ENCODE data around the gene MXRA7. TPM values are rescaled to one million over a fixed set of nuclear protein-coding genes. Genes with fewer than 3 reads are reported as not detected.
"Not testable (repeated sequence)": the region's sequence is repeated elsewhere in the genome, so short reads cannot be mapped to it uniquely, and the experiment has no call there.

MXRA7 gene
- total RNA-seq, 2 experiments from 2014 or later, result 8.4 to 8.6 TPM

DNA sequence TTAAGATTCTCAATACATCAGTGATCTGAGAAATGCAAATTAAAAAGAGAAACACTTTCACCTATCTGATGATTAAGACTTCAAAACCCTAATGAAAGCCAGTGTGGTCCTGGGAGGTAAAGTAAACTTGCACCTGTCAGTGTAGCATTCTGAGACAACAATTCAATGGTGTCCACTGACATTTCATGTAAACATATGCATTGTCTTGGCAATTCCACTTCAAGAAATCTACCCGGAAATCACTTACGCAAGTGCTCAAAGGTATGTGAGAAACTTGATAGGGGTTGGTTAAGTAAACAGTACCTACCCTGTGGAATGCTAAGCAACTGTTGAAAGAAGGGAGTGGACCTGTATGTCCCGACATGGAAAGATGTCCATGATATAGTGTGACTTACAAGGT lies 69.3 kb downstream of the MXRA7 start:
- TF ChIP-seq, protein P1, sequence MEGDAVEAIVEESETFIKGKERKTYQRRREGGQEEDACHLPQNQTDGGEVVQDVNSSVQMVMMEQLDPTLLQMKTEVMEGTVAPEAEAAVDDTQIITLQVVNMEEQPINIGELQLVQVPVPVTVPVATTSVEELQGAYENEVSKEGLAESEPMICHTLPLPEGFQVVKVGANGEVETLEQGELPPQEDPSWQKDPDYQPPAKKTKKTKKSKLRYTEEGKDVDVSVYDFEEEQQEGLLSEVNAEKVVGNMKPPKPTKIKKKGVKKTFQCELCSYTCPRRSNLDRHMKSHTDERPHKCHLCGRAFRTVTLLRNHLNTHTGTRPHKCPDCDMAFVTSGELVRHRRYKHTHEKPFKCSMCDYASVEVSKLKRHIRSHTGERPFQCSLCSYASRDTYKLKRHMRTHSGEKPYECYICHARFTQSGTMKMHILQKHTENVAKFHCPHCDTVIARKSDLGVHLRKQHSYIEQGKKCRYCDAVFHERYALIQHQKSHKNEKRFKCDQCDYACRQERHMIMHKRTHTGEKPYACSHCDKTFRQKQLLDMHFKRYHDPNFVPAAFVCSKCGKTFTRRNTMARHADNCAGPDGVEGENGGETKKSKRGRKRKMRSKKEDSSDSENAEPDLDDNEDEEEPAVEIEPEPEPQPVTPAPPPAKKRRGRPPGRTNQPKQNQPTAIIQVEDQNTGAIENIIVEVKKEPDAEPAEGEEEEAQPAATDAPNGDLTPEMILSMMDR (IDR thresholded peaks at IDR 0.05), result no peak
- Mint-ChIP-seq H3K36me3 (ENCODE audit: low read depth) (no peaks in the 10 kb centered on the region), H3K27me3 (no peaks in the 10 kb centered on the region), H3K4me1 (ENCODE audit: low read depth) (peaks cover 10% of the 10 kb centered on the region), H3K9me3 (peaks cover 4% of the 10 kb centered on the region), H3K4me3 (no peak overlapping the region), H3K27ac (no peak overlapping the region)
- no peak for DNase-seq
- intact Hi-C loops (cut with micrococcal nuclease), result no loop called here
- ATAC-seq, result no peak
- ChIA-PET POLR2A (interaction anchor here (0.7 kb wide), 1 partner anchor 273 kb away, joined by 3 read pairs; no protein-coding TSS in a partner anchor), CTCF (interaction anchor here (1.6 to 2.2 kb wide), 2 partner anchors 17 to 40 kb away, joined by 4 to 9 read pairs; no protein-coding TSS in a partner anchor)

DNA sequence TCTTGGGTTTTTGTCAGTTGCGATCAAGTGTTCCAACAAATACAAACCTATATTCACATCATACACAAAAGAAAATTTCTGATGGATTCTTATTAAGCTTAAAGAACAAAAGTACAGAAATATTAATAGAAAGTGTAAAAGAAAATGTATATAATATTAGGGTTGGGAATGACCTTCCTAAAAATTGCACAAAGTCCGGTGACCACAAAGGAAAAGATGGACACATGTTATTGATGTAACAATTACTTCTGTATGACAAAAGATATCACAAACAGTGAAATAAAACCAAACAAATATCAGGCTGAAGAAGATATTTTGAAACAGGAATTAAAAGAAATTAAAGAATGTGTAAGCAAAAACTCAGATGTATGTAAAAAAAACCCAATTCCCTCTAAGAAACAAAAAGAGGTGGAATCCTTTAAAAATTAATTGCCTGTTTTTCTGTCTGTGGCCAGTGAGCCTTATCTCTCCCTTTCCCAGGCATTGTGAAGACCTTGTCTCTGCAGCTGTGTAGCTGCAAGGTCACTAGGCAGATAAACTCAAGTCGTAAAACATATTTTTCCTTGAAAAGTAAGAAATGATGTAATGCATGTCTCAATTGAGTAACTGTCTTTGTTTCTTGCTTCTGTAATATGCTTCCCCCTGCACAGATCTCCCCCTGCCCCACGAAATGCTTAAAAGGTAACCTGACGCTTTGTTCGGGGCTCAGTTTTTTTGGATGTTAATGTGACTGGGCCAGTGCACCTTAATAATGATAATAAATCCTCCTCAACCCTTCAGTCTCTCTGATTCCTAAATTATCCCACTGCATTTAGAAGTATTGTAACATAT lies 70.0 kb downstream of the MXRA7 start:
- no peaks in the 10 kb centered on the region for H3K27me3 Mint-ChIP-seq
- no peaks in the 10 kb centered on the region for H3K9me3 Mint-ChIP-seq
- no peak overlapping the region for H3K27ac Mint-ChIP-seq
- no peaks in the 10 kb centered on the region for H3K36me3 Mint-ChIP-seq (ENCODE audit: low read depth)
- TF ChIP-seq, protein P1 (IDR thresholded peaks at IDR 0.05), result no peak
- ATAC-seq, result no peak
- CTCF ChIA-PET, result interaction anchor here (1.6 to 2.2 kb wide), 2 partner anchors 17 to 40 kb away, joined by 4 to 9 read pairs; no protein-coding TSS in a partner anchor
- intact Hi-C loops (cut with micrococcal nuclease), result no loop called here
- POLR2A ChIA-PET, result interaction anchor here (0.7 kb wide), 1 partner anchor 274 kb away, joined by 3 read pairs; no protein-coding TSS in a partner anchor
- DNase-seq, result no peak
- H3K4me3 Mint-ChIP-seq, result no peak overlapping the region
- H3K4me1 Mint-ChIP-seq (ENCODE audit: low read depth), result peaks cover 10% of the 10 kb centered on the region

DNA sequence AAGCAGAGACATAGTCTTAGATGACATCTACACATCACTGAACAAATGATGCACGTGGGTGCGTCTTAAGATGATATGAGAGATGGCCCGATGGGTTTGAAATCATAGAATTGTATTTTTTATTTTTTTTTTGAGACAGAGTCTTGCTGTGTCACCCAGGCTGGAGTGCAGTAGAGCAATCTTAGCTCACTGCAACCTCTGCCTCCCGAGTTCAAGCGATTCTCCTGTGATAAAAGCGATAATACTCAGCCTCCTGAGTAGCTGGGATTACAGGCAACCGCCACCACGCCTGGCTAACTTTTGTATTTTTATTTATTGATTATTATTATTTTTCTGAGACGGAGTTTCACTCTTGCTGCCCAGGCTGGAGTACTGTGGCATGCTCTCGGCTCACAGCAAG lies 72.5 kb downstream of the MXRA7 start:
- intact Hi-C loops (cut with micrococcal nuclease), result no loop called here
- Mint-ChIP-seq H3K4me3 (no peak overlapping the region), H3K27ac (no peak overlapping the region), H3K9me3 (no peaks in the 10 kb centered on the region), H3K27me3 (no peaks in the 10 kb centered on the region), H3K36me3 (ENCODE audit: low read depth) (no peaks in the 10 kb centered on the region), H3K4me1 (ENCODE audit: low read depth) (peaks cover under 1% of the 10 kb centered on the region)
- TF ChIP-seq, protein P1 (IDR thresholded peaks at IDR 0.05), result no peak
- ATAC-seq (no peak), DNase-seq (no peak)
- POLR2A ChIA-PET, result no interaction called here
- CTCF ChIA-PET, result interaction anchor here (1.4 to 3.1 kb wide), 4 partner anchors 14 to 115 kb away, joined by 3 to 16 read pairs (median 8); no protein-coding TSS in a partner anchor

DNA sequence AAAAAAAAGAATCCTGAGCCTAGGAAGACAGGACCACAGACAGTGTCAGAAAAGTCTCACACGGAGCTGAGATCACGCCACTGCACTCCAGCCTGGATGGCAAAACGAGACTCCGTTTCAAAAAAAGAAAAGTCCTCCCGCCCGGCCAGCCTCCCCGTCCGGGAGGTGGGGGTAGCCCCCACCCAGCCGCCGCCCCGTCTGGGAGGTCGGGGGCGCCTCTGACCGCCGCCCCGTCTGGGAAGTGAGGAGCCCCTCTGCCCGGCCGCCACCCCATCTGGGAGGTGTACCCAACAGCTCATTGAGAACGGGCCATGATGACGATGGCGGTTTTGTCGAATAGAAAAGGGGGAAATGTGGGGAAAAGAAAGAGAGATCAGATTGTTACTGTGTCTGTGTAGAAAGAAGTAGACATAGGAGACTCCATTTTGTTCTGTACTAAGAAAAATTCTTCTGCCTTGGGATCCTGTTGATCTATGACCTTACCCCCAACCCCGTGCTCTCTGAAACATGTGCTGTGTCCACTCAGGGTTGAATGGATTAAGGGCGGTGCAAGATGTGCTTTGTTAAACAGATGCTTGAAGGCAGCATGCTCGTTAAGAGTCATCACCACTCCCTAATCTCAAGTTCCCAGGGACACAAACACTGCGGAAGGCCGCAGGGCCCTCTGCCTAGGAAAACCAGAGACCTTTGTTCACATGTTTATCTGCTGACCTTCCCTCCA lies 74.1 kb downstream of the MXRA7 start:
- POLR2A ChIA-PET; H3K36me3 Mint-ChIP-seq (ENCODE audit: low read depth); H3K9me3 Mint-ChIP-seq; H3K4me3 Mint-ChIP-seq; H3K27ac Mint-ChIP-seq; intact Hi-C loops (cut with micrococcal nuclease); H3K27me3 Mint-ChIP-seq; ATAC-seq; H3K4me1 Mint-ChIP-seq (ENCODE audit: low read depth); DNase-seq: not testable (repeated sequence)
- CTCF ChIA-PET, result interaction anchor here (2.7 to 3.1 kb wide), 2 partner anchors 12 to 114 kb away, joined by 10 to 16 read pairs; no protein-coding TSS in a partner anchor

DNA sequence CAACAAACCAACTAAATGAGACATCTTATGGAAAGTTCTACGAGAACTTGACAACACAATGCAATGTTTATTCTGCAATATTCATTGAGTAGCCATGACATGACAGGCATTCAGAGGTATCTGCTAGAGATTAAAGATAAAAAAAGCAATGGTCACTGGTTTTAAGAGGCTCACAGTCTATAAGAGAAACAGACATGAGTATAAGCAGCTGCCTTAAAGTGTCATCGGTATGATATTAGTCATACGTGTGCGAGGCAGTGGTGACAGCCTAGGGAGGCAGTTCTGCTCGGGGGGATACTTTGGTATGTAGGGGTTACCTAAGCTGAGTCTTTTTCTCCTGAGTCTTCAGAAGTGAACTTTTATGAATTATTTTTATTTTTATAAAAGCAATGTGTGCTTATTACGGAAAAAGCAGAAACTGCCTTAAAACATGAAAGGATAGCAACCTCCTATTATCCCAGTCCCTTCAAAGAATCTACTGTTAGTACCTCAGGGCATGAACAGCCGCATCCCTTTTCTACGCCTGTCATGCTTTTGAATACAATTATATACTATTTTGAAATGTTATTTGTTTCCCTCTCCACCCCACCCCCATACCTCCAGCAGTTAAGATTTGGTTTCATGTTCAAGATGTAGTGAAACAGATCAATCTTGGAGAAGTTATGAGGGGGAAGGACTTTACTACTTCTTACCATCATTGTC lies 75.0 kb downstream of the MXRA7 start:
- Mint-ChIP-seq H3K27ac (no peak overlapping the region), H3K36me3 (ENCODE audit: low read depth) (no peaks in the 10 kb centered on the region), H3K9me3 (no peaks in the 10 kb centered on the region), H3K4me3 (no peak overlapping the region), H3K27me3 (no peaks in the 10 kb centered on the region), H3K4me1 (ENCODE audit: low read depth) (no peaks in the 10 kb centered on the region)
- intact Hi-C loops (cut with micrococcal nuclease), result no loop called here
- no peak for DNase-seq
- CTCF ChIA-PET, result interaction anchor here (2.6 to 3.4 kb wide), 2 partner anchors 11 to 46 kb away, joined by 10 to 16 read pairs; no protein-coding TSS in a partner anchor
- POLR2A ChIA-PET, result no interaction called here
- no peak for ATAC-seq
- TF ChIP-seq, protein P1 (IDR thresholded peaks at IDR 0.05), result no peak

Data from activated CD8-positive, alpha-beta T cell treated with anti-CD3 and anti-CD28 coated beads for 36 hours (primary cell).